Activated T-cell treated with anti-CD3 and anti-CD28 coated beads, Interleukin-2, amount 50 U/mL, for 48 hours (primary cell): ENCODE results near the gene ANKRD33B.
"Not testable (repeated sequence)": the region's sequence is repeated elsewhere in the genome, so short reads cannot be mapped to it uniquely, and the experiment has no call there.

Experiments
- DNase-seq, 2 experiments: peaks; one replicate each; pipeline ENCODE4 v3.0.0-alpha.2; 2020

Gene ANKRD33B

GRCh38 chr5:10538103-10538788 lies 25.6 kb upstream of the ANKRD33B start:
- peak in 1 of 2 experiments; percentile 27 for DNase-seq

GRCh38 chr5:10538789-10539686 lies 24.8 kb upstream of the ANKRD33B start:
- DNase-seq, result no peak

GRCh38 chr5:10539687-10539998 lies 24.2 kb upstream of the ANKRD33B start:
- no peak for DNase-seq

GRCh38 chr5:10540036-10540544 lies 23.8 kb upstream of the ANKRD33B start:
- DNase-seq, result no peak

- no peak for DNase-seq
Measured at GRCh38 chr5:10540951-10541646, 22.8 kb upstream of the ANKRD33B start.

GRCh38 chr5:10542055-10542550 lies 21.8 kb upstream of the ANKRD33B start:
- DNase-seq, result no peak

- DNase-seq, result no peak
Measured at GRCh38 chr5:10543585-10544040, 20.3 kb upstream of the ANKRD33B start.

- DNase-seq, result no peak
Measured at GRCh38 chr5:10545084-10545483, 18.8 kb upstream of the ANKRD33B start.

- no peak for DNase-seq
Measured at GRCh38 chr5:10546186-10546585, 17.7 kb upstream of the ANKRD33B start.

- no peak for DNase-seq
Measured at GRCh38 chr5:10548418-10549122, 15.3 kb upstream of the ANKRD33B start.

GRCh38 chr5:10549123-10549514 lies 14.8 kb upstream of the ANKRD33B start:
- DNase-seq, result not testable (repeated sequence)

- DNase-seq, result no peak
Measured at GRCh38 chr5:10550222-10550995, 13.5 kb upstream of the ANKRD33B start.

- DNase-seq, result no peak
Measured at GRCh38 chr5:10551782-10552138, 12.1 kb upstream of the ANKRD33B start.

- DNase-seq, result no peak
Measured at GRCh38 chr5:10552183-10553143, 11.4 kb upstream of the ANKRD33B start.

GRCh38 chr5:10553476-10553875 lies 10.4 kb upstream of the ANKRD33B start:
- DNase-seq, result no peak

GRCh38 chr5:10555277-10555684 lies 8.6 kb upstream of the ANKRD33B start:
- DNase-seq, result no peak

GRCh38 chr5:10556289-10556807 lies 7.5 kb upstream of the ANKRD33B start:
- DNase-seq, result no peak

- no peak for DNase-seq
Measured at GRCh38 chr5:10556893-10557746, 6.8 kb upstream of the ANKRD33B start.

- DNase-seq, result no peak
Measured at GRCh38 chr5:10559151-10559550, 4.7 kb upstream of the ANKRD33B start.
